K562 (cell line): Measurements from ENCODE around the gene C10orf71. TPM values are rescaled to one million over a fixed set of nuclear protein-coding genes. Genes with fewer than 3 reads are reported as not detected.

Experiments used
- ADNP ChIP-seq: fragments of 200-800 bp; sonication (Bioruptor generic); IDR thresholded peaks from 2 replicates; pipeline ENCODE4 v1.6.1; 2016; ENCODE audit warnings: missing genetic modification characterization, missing compliant biosample characterization
- ETV6 ChIP-seq, 3 experiments: fragments of 150-350 bp in 1 of 3; sonication (generic) in 1 of 3; formaldehyde crosslinking in 1 of 3; IDR thresholded peaks; 2 replicates each; pipeline versions ENCODE4 v1.6.1 to v1.8.0; 2014 to 2022; ENCODE audit warnings: borderline replicate concordance in 2 of 3, low read depth in 2 of 3, antibody characterized with exemption in 1 of 3, low read length in 1 of 3, mild to moderate bottlenecking in 1 of 3, missing genetic modification reagents in 1 of 3
- ZNF184 ChIP-seq: sonication (generic); formaldehyde crosslinking; IDR thresholded peaks from 2 replicates; pipeline ENCODE4 v1.5.0; 2020; ENCODE audit warnings: missing genetic modification reagents
- ZNF282 ChIP-seq: sonication (generic); formaldehyde crosslinking; IDR thresholded peaks from 2 replicates; pipeline ENCODE4 v1.8.1; 2023; ENCODE audit warnings: missing genetic modification reagents
- ZNF79 ChIP-seq: fragments of 250-450 bp; sonication (Bioruptor Pico); IDR thresholded peaks from 2 replicates; pipeline ENCODE4 v1.4.0; 2020; ENCODE audit warnings: low read depth, mild to moderate bottlenecking, moderate library complexity
- polyA plus RNA-seq, 8 experiments: library from polyadenylated mRNA; depleted of rRNA in 4 of 8; stranded (reverse) in 5 of 8; unstranded in 3 of 8; fragments of >200 nt; fragmentation: Nextera tagmentation in 2 of 8; fragmentation: Illumina TruSeq in 1 of 8; extraction: Ambion mirVana in 2 of 8; extraction: Trizol in 1 of 8; gene quantifications; 2 replicates each; pipeline versions ENCODE4 v1.2.1 to v1.2.3, GENCODE V29; 2011 to 2014; ENCODE audit warnings: inconsistent platforms in 1 of 8, missing spikeins in 1 of 8
- total RNA-seq, 7 experiments: library from RNA; depleted of rRNA in 6 of 7; stranded (reverse); fragments of >200 nt in 6 of 7; fragmentation: Illumina TruSeq in 2 of 7; extraction: Trizol in 2 of 7; gene quantifications; 2 replicates each; pipeline versions ENCODE4 v1.2.1 to v1.2.3, GENCODE V29; 2011 to 2021; ENCODE audit warnings: low replicate concordance in 1 of 7
- TF ChIP-seq, protein P1 (sequence below): fragments of 200-600 bp; sonication (generic); IDR thresholded peaks from one replicate; pipeline ENCODE4 v1.6.1; 2012; ENCODE audit warnings: mild to moderate bottlenecking, low read depth, low read length, inconsistent platforms

The C10orf71 gene
- total and polyA plus RNA-seq, 9 of the 15 experiments (the other 6 are each of a cell fraction or from before 2014, with no cell fraction given), result 0.06 to 4.5 (median 1.3) TPM

- no peak for TF ChIP-seq ZNF79 (CRISPR knock-in tag)
- no peak for TF ChIP-seq ETV6 (IDR thresholded peaks at IDR 0.05; ENCODE audit: borderline replicate concordance in 1 of 2, low read depth in 2 of 2, low read length in 1 of 2)
- TF ChIP-seq ETV6 (CRISPR knock-in tag; IDR thresholded peaks at IDR 0.05; ENCODE audit: borderline replicate concordance), result no peak
- TF ChIP-seq ZNF184, result no peak
- TF ChIP-seq ZNF282 (CRISPR knock-in tag), result no peak
- no peak for TF ChIP-seq ADNP (tag)
- TF ChIP-seq, protein P1, sequence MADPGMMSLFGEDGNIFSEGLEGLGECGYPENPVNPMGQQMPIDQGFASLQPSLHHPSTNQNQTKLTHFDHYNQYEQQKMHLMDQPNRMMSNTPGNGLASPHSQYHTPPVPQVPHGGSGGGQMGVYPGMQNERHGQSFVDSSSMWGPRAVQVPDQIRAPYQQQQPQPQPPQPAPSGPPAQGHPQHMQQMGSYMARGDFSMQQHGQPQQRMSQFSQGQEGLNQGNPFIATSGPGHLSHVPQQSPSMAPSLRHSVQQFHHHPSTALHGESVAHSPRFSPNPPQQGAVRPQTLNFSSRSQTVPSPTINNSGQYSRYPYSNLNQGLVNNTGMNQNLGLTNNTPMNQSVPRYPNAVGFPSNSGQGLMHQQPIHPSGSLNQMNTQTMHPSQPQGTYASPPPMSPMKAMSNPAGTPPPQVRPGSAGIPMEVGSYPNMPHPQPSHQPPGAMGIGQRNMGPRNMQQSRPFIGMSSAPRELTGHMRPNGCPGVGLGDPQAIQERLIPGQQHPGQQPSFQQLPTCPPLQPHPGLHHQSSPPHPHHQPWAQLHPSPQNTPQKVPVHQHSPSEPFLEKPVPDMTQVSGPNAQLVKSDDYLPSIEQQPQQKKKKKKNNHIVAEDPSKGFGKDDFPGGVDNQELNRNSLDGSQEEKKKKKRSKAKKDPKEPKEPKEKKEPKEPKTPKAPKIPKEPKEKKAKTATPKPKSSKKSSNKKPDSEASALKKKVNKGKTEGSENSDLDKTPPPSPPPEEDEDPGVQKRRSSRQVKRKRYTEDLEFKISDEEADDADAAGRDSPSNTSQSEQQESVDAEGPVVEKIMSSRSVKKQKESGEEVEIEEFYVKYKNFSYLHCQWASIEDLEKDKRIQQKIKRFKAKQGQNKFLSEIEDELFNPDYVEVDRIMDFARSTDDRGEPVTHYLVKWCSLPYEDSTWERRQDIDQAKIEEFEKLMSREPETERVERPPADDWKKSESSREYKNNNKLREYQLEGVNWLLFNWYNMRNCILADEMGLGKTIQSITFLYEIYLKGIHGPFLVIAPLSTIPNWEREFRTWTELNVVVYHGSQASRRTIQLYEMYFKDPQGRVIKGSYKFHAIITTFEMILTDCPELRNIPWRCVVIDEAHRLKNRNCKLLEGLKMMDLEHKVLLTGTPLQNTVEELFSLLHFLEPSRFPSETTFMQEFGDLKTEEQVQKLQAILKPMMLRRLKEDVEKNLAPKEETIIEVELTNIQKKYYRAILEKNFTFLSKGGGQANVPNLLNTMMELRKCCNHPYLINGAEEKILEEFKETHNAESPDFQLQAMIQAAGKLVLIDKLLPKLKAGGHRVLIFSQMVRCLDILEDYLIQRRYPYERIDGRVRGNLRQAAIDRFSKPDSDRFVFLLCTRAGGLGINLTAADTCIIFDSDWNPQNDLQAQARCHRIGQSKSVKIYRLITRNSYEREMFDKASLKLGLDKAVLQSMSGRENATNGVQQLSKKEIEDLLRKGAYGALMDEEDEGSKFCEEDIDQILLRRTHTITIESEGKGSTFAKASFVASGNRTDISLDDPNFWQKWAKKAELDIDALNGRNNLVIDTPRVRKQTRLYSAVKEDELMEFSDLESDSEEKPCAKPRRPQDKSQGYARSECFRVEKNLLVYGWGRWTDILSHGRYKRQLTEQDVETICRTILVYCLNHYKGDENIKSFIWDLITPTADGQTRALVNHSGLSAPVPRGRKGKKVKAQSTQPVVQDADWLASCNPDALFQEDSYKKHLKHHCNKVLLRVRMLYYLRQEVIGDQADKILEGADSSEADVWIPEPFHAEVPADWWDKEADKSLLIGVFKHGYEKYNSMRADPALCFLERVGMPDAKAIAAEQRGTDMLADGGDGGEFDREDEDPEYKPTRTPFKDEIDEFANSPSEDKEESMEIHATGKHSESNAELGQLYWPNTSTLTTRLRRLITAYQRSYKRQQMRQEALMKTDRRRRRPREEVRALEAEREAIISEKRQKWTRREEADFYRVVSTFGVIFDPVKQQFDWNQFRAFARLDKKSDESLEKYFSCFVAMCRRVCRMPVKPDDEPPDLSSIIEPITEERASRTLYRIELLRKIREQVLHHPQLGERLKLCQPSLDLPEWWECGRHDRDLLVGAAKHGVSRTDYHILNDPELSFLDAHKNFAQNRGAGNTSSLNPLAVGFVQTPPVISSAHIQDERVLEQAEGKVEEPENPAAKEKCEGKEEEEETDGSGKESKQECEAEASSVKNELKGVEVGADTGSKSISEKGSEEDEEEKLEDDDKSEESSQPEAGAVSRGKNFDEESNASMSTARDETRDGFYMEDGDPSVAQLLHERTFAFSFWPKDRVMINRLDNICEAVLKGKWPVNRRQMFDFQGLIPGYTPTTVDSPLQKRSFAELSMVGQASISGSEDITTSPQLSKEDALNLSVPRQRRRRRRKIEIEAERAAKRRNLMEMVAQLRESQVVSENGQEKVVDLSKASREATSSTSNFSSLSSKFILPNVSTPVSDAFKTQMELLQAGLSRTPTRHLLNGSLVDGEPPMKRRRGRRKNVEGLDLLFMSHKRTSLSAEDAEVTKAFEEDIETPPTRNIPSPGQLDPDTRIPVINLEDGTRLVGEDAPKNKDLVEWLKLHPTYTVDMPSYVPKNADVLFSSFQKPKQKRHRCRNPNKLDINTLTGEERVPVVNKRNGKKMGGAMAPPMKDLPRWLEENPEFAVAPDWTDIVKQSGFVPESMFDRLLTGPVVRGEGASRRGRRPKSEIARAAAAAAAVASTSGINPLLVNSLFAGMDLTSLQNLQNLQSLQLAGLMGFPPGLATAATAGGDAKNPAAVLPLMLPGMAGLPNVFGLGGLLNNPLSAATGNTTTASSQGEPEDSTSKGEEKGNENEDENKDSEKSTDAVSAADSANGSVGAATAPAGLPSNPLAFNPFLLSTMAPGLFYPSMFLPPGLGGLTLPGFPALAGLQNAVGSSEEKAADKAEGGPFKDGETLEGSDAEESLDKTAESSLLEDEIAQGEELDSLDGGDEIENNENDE, result no peak
Measured at GRCh38 chr10:49365675-49366415, 66.9 kb downstream of the C10orf71 start (continued).
